ENCODE data around the gene STK39. TPM values are rescaled to one million over a fixed set of nuclear protein-coding genes. Genes with fewer than 3 reads are reported as not detected.

The STK39 gene
- total RNA-seq, 4 donors from 2014 or later: 18.4 to 65.0 (median 27.1) TPM

DNA sequence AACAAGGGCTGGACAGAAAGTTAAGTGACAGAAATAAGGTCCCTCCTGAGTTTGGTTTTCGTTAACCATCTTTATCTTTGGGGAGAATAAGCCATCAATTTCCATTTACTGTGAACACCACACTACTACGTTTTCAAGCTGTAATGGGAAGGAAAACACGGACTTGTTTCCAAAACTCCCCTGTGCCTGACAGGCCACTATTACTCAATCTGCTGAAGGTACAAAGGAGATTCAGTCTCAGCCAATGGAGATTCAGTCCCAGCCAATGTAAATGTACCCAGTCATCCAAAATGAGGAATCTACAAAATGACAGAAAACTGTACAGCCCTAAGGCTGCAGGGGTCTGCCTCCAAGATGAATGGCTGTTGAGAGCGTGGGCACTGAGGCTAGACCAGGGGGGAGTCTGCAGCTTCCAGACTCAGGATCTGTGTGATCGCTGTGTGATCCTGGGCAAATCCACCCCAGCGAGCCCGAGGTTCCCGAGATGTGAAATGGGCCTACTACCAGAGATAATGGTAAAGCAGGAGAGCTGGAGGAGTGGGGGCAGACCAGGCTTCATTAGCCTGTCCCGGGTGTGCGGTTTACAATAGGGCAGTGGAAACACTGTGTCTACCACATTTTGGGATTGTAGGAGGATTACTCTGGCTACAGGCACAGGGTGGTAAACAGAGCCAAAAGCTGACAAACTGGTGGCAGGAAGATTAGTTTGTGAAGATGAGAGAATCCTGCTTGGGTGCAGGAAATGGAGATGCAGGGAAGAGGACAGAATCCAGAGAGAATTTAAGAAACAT, 284.8 kb downstream of the STK39 start:
- DNase-seq (ENCODE audit: low spot score): no peak
- no peak for TF ChIP-seq CTCF (IDR thresholded peaks at IDR 0.05)
- no peak for ATAC-seq (ENCODE audit: low FRiP score)

GRCh38 chr2:167961536-167962048, 285.8 kb downstream of the STK39 start:
- ATAC-seq (ENCODE audit: low FRiP score) (no peak), DNase-seq (ENCODE audit: low spot score) (no peak)
- TF ChIP-seq CTCF (IDR thresholded peaks at IDR 0.05): no peak

GRCh38 chr2:167960089-167960747, 287.2 kb downstream of the STK39 start:
- ATAC-seq (ENCODE audit: low FRiP score) (no peak), DNase-seq (ENCODE audit: low spot score) (no peak)
- TF ChIP-seq CTCF (IDR thresholded peaks at IDR 0.05): no peak

DNA sequence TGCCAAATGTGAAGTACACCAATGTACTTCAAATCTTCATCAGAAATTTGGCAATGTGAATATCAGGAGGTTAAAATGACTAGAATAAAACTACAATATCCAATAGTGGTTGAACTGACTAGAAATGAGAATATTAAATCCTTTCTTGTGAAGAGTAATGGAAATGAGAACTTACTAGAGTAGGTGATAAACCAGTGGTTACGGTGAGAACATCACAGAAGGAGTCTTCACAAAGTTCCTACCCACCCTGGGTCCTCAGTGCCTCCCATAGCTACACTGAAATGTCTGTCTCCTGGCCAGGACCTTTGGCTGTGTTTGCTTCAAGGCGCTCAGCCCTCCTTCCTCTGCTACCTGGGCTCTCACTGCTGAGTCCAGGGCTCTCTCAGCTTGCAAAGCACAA, 289.7 kb downstream of the STK39 start:
- DNase-seq (ENCODE audit: low spot score) (no peak), ATAC-seq (ENCODE audit: low FRiP score) (no peak)
- no peak for TF ChIP-seq CTCF (IDR thresholded peaks at IDR 0.05)

- no peak for TF ChIP-seq CTCF (IDR thresholded peaks at IDR 0.05)
- ATAC-seq (ENCODE audit: low FRiP score) (no peak), DNase-seq (ENCODE audit: low spot score) (no peak)
Measured at GRCh38 chr2:167955264-167955906, 292.0 kb downstream of the STK39 start.

GRCh38 chr2:167954495-167954894, 292.9 kb downstream of the STK39 start:
- DNase-seq (ENCODE audit: low spot score) (no peak), ATAC-seq (ENCODE audit: low FRiP score) (no peak)
- TF ChIP-seq CTCF (IDR thresholded peaks at IDR 0.05): no peak
